Tibial nerve (tissue), 4 donors: ENCODE data around the gene MSL1. TPM values are rescaled to one million over a fixed set of nuclear protein-coding genes. Genes with fewer than 3 reads are reported as not detected.

ENCODE experiments used
- DNase-seq, 2 donors: peaks; one replicate each; pipeline ENCODE4 v3.0.0-alpha.2; 2019; ENCODE audit warnings: low spot score in 2 of 2
- H3K27ac ChIP-seq, 4 donors: fragments of 200-600 bp; sonication (generic) in 3 of 4; one replicate each; pipeline ENCODE4 v1.5.1; 2017 to 2019; ENCODE audit warnings: mild to moderate bottlenecking in 1 of 4
- H3K27me3 ChIP-seq, 2 donors: fragments of 200-600 bp; sonication (generic) in 1 of 2; one replicate each; pipeline versions ENCODE4 v1.5.1 to v1.6.0; 2017 to 2019
- H3K36me3 ChIP-seq, 3 donors: fragments of 200-600 bp; sonication (generic); one replicate each; pipeline ENCODE4 v1.5.1; 2018 to 2019
- H3K4me1 ChIP-seq, 4 donors: fragments of 200-600 bp; sonication (generic) in 3 of 4; one replicate each; pipeline ENCODE4 v1.5.1; 2017 to 2019
- H3K4me3 ChIP-seq, 4 donors: fragments of 200-600 bp; sonication (generic) in 3 of 4; one replicate each; pipeline ENCODE4 v1.5.1; 2017 to 2019; ENCODE audit warnings: mild to moderate bottlenecking in 1 of 4, moderate library complexity in 1 of 4
- H3K9me3 ChIP-seq, 4 donors: fragments of 200-600 bp; sonication (generic) in 3 of 4; one replicate each; pipeline ENCODE4 v1.5.1; 2017 to 2019
- EP300 ChIP-seq, 2 donors: sonication (generic); formaldehyde crosslinking; IDR thresholded peaks; one replicate each; pipeline ENCODE4 v1.6.1; 2017; ENCODE audit warnings: antibody characterized with exemption in 2 of 2, mild to moderate bottlenecking in 1 of 2
- POLR2A ChIP-seq, 2 donors: fragments of 450-650 bp; IDR thresholded peaks; one replicate each; pipeline ENCODE4 v1.6.1; 2017; ENCODE audit warnings: antibody characterized with exemption in 2 of 2, mild to moderate bottlenecking in 2 of 2, moderate library complexity in 2 of 2
- WGBS, 2 donors: methylation state at CpG; one replicate each; pipeline ENCODE4 v1.1.5; 2018; 5-methylcytosine and 5-hydroxymethylcytosine counted together
- total RNA-seq, 4 donors: library from RNA; depleted of rRNA; stranded (reverse); fragments of >200 nt; gene quantifications; one replicate each; pipeline ENCODE4 v1.1.0, GENCODE V29; 2016
- TF ChIP-seq, protein P1 (sequence below), 5 experiments: fragments of 200-600 bp in 3 of 5; fragments of 450-650 bp in 2 of 5; sonication (generic) in 3 of 5; IDR thresholded peaks; one replicate each; pipeline ENCODE4 v1.5.1; 2016 to 2019; ENCODE audit warnings: antibody characterized with exemption in 5 of 5, mild to moderate bottlenecking in 3 of 5, moderate library complexity in 2 of 5

MSL1 gene
- total RNA-seq, 4 donors from 2014 or later = 78.0 to 113 (median 107) TPM

DNA sequence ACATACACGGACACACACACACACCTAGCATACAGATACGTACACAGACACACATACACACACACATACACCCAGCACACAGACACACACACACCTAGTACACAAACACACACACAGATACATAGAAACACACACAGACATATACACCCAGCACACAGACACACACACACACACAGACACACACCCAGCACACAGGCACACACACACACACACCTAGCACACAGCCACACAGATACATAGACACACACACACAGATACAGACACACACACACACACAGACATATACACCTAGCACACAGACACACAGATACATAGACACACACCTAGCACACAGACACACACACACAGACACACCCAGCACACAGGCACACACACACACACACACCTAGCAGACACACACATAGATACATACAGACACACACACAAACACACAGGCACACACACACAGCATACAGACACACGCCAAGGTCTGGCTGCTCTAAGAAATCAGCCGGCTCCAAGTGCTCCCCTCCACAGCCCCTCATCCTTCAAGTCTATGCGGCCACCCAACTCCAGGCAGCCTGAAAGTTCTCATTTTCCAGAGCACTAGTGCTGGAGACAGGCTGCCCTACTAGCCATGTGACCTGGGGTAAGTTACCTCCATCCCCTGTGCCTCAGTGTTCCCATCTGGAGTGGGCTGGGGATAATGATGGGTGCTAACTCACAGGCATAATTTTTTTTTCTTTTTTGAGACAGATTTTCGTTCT, 34.5 kb upstream of the MSL1 start:
- H3K4me3 ChIP-seq = no peak overlapping the region
- H3K36me3 ChIP-seq = peaks cover 2 to 95% (median 35%) of the 10 kb centered on the region in 3 donors
- TF ChIP-seq, protein P1, sequence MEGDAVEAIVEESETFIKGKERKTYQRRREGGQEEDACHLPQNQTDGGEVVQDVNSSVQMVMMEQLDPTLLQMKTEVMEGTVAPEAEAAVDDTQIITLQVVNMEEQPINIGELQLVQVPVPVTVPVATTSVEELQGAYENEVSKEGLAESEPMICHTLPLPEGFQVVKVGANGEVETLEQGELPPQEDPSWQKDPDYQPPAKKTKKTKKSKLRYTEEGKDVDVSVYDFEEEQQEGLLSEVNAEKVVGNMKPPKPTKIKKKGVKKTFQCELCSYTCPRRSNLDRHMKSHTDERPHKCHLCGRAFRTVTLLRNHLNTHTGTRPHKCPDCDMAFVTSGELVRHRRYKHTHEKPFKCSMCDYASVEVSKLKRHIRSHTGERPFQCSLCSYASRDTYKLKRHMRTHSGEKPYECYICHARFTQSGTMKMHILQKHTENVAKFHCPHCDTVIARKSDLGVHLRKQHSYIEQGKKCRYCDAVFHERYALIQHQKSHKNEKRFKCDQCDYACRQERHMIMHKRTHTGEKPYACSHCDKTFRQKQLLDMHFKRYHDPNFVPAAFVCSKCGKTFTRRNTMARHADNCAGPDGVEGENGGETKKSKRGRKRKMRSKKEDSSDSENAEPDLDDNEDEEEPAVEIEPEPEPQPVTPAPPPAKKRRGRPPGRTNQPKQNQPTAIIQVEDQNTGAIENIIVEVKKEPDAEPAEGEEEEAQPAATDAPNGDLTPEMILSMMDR (IDR thresholded peaks at IDR 0.05) = no peak
- TF ChIP-seq EP300 (IDR thresholded peaks at IDR 0.05) = no peak
- no peak for TF ChIP-seq POLR2A (IDR thresholded peaks at IDR 0.05)
- WGBS, 2 donors = 66 to 74% methylated on average over 6 of the region's 6 CpGs
- no peak for DNase-seq
- peaks cover 0 to 39% (median 8%) of the 10 kb centered on the region in 4 donors for H3K4me1 ChIP-seq
- no peaks in the 10 kb centered on the region for H3K27me3 ChIP-seq
- no peaks in the 10 kb centered on the region for H3K9me3 ChIP-seq
- peak overlapping the region in 2 of 4 donors; percentile 65 to 67 for H3K27ac ChIP-seq

- peaks cover 0 to 48% (median 12%) of the 10 kb centered on the region in 4 donors for H3K4me1 ChIP-seq
- peak overlapping the region in 2 of 4 donors; percentile 73 to 99 for H3K27ac ChIP-seq
- no peaks in the 10 kb centered on the region for H3K9me3 ChIP-seq
- TF ChIP-seq POLR2A (IDR thresholded peaks at IDR 0.05) (no peak), EP300 (IDR thresholded peaks at IDR 0.05) (no peak)
- TF ChIP-seq, protein P1 (IDR thresholded peaks at IDR 0.05) = no peak
- no peaks in the 10 kb centered on the region for H3K27me3 ChIP-seq
- no peak overlapping the region for H3K4me3 ChIP-seq
- DNase-seq = no peak
- WGBS, 2 donors = 84 to 91% methylated on average over 25 to 28 of the region's 28 CpGs
- H3K36me3 ChIP-seq = peaks cover 2 to 99% (median 37%) of the 10 kb centered on the region in 3 donors
Measured at GRCh38 chr17:40087903-40088718, 33.7 kb upstream of the MSL1 start.

GRCh38 chr17:40089077-40089895, 32.5 kb upstream of the MSL1 start:
- TF ChIP-seq, protein P1 (IDR thresholded peaks at IDR 0.05) = no peak
- no peak for TF ChIP-seq POLR2A (IDR thresholded peaks at IDR 0.05)

GRCh38 chr17:40090237-40091119, 31.3 kb upstream of the MSL1 start:
- Histone ChIP-seq H3K27me3 (no peaks in the 10 kb centered on the region), H3K36me3 (peaks cover 2 to 99% (median 35%) of the 10 kb centered on the region in 3 donors), H3K4me1 (peaks cover 0 to 72% (median 20%) of the 10 kb centered on the region in 4 donors), H3K27ac (peak overlapping the region; percentile 13 to 99 (median 45)), H3K9me3 (no peaks in the 10 kb centered on the region), H3K4me3 (no peak overlapping the region)
- no peak for DNase-seq
- 52 to 56% methylated on average over 14 of the region's 14 CpGs for WGBS, 2 donors
- TF ChIP-seq, protein P1 (IDR thresholded peaks at IDR 0.05) = no peak
- no peak for TF ChIP-seq EP300 (IDR thresholded peaks at IDR 0.05)
- TF ChIP-seq POLR2A (IDR thresholded peaks at IDR 0.05) = no peak

More at GRCh38 chr17:40089077-40089895, 32.5 kb upstream of the MSL1 start:
- peaks cover 0 to 60% (median 14%) of the 10 kb centered on the region in 4 donors for H3K4me1 ChIP-seq
- H3K27me3 ChIP-seq = no peaks in the 10 kb centered on the region
- peaks cover 2 to 99% (median 43%) of the 10 kb centered on the region in 3 donors for H3K36me3 ChIP-seq
- 68 to 76% methylated on average over 26 of the region's 26 CpGs for WGBS, 2 donors
- no peak overlapping the region for H3K4me3 ChIP-seq
- no peak for DNase-seq
- peak overlapping the region; percentile 11 to 99 (median 54) for H3K27ac ChIP-seq
- H3K9me3 ChIP-seq = no peaks in the 10 kb centered on the region
